Esophagus (tissue), 2 donors: ENCODE results near the gene NFKBIA. TPM values are rescaled to one million over a fixed set of nuclear protein-coding genes. Genes with fewer than 3 reads are reported as not detected.
A peak's percentile ranks its signal among the peaks of the same experiment; 100 is the strongest.
"Not testable (repeated sequence)": the region's sequence is repeated elsewhere in the genome, so short reads cannot be mapped to it uniquely, and the experiment has no call there.

Source experiments
- H3K27ac ChIP-seq, 2 donors: one replicate each; pipeline ENCODE4 v1.5.1; 2013; ENCODE audit warnings: low read depth in 2 of 2, mild to moderate bottlenecking in 2 of 2, inconsistent platforms in 1 of 2, low read length in 1 of 2, moderate library complexity in 1 of 2
- H3K27me3 ChIP-seq, 2 donors: one replicate each; pipeline ENCODE4 v1.6.1; 2013; ENCODE audit warnings: low read length in 2 of 2, control low read depth in 1 of 2, mild to moderate bottlenecking in 1 of 2; ENCODE audit not compliant: insufficient read depth in 2 of 2, control insufficient read depth in 1 of 2
- H3K36me3 ChIP-seq, 2 donors: one replicate each; pipeline ENCODE4 v1.6.1; 2013; ENCODE audit warnings: low read length in 1 of 2; ENCODE audit not compliant: control insufficient read depth in 2 of 2, insufficient read depth in 2 of 2
- H3K4me1 ChIP-seq, 2 donors: one replicate each; pipeline ENCODE4 v1.6.1; 2013; ENCODE audit warnings: low read length in 1 of 2; ENCODE audit not compliant: control insufficient read depth in 2 of 2, insufficient read depth in 2 of 2
- H3K4me3 ChIP-seq, 2 donors: one replicate each; pipeline ENCODE4 v1.5.1; 2013; ENCODE audit warnings: low read length in 2 of 2, mild to moderate bottlenecking in 2 of 2, low read depth in 1 of 2, moderate library complexity in 1 of 2
- H3K9me3 ChIP-seq, 2 donors: one replicate each; pipeline ENCODE4 v1.6.1; 2013; ENCODE audit warnings: mild to moderate bottlenecking in 2 of 2, low read depth in 1 of 2, low read length in 1 of 2, moderate library complexity in 1 of 2; ENCODE audit not compliant: control insufficient read depth in 2 of 2, insufficient read depth in 1 of 2
- WGBS, 2 donors: extraction: QIAGEN DNeasy Blood & Tissue Kit; methylation state at CpG; one replicate each; pipeline ENCODE4 v1.1.7; 2013; 5-methylcytosine and 5-hydroxymethylcytosine counted together
- polyA plus RNA-seq, 2 donors: library from polyadenylated mRNA; stranded (reverse); fragments of 200-250 nt; gene quantifications; one replicate each; pipeline ENCODE4 v1.2.3, GENCODE V29; 2013
- donor health status: healthy with polysubstance abuse.
- donor health status: Bipolar disorder and iron deficiency.

NFKBIA gene, protein sequence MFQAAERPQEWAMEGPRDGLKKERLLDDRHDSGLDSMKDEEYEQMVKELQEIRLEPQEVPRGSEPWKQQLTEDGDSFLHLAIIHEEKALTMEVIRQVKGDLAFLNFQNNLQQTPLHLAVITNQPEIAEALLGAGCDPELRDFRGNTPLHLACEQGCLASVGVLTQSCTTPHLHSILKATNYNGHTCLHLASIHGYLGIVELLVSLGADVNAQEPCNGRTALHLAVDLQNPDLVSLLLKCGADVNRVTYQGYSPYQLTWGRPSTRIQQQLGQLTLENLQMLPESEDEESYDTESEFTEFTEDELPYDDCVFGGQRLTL
- polyA plus RNA-seq, result 100 to 1,000 TPM; 121 to 206 TPM

DNA sequence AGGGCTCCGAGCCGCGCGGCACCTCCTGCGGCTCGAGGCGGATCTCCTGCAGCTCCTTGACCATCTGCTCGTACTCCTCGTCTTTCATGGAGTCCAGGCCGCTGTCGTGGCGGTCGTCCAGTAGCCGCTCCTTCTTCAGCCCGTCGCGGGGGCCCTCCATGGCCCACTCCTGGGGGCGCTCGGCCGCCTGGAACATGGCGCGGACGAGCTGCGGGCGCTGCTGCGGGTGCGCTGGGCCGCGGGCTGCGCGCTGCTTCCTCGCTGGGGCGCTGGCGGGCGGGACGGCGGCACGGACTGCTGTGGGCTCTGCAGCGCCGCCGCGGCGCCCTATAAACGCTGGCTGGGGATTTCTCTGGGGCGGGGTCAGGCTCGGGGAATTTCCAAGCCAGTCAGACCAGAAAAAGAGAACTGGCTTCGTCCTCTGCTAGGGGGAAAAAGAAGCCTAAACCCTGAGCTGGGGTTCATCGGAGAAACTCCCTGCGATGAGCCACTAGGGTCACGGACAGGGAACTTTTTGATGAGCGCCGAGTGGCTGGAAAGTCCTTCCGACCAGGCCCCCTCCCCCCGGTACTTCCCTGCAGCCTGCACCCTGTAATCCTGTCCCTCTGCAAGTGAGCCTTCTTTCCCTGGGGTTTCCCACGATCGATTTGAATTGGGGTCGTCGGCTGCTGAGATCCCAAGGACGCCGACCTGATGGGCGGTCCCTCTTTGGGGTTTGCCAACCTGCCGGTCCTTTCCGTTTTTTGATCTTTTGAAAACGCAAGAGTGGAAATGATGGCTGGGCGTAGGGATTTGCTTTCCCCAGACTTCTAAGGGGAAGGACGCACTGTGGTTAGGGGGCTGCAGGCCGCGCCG lies at the start of gene NFKBIA:
TSS of gene NFKBIA (minus strand) at position 301 of the 855 bp plus-strand sequence. CDS start at position 196, 105 bp downstream.
- H3K27ac ChIP-seq, result peak within 1 kb of the TSS; percentile 98 to 100
- H3K4me1 ChIP-seq, result peaks cover 4 to 9% of the 10 kb centered on the region in 2 donors
- H3K4me3 ChIP-seq, result peak within 1 kb of the TSS; percentile 87 to 98
- 0% methylated on average over 64 to 69 of the region's 69 CpGs for WGBS, 2 donors
- H3K27me3 ChIP-seq, result no peaks in the 10 kb centered on the region
- H3K9me3 ChIP-seq, result no peaks in the 10 kb centered on the region
- peaks cover 10 to 28% of the 10 kb centered on the region in 2 donors for H3K36me3 ChIP-seq

DNA sequence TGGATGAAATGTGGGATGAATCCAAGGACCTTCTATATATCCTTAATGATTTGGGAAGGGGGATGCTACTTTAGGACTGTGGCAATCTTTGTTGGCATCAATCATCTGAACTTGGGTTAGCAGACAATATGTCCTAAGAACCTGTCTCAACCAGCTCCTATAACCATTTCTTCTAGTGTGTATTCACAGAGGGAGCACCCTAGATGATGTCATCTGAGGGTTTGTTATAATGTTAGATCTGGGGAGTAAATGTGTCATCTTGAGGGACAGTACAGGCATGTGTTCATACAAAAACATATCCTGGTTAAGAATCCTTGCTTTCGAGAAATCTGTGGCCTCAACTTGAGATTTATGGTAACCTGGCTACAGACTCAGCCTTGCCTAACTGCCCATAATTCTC lies 41.9 kb upstream of the NFKBIA start:
- no peaks in the 10 kb centered on the region for H3K4me1 ChIP-seq
- H3K27me3 ChIP-seq, result peaks cover 0 to 2% of the 10 kb centered on the region in 2 donors
- no peaks in the 10 kb centered on the region for H3K36me3 ChIP-seq
- H3K9me3 ChIP-seq, result peaks cover 0 to 2% of the 10 kb centered on the region in 2 donors
- WGBS, 2 donors, result 89 to 90% methylated on average over 1 of the region's 1 CpG
- no peak overlapping the region for H3K4me3 ChIP-seq
- no peak overlapping the region for H3K27ac ChIP-seq

- H3K27me3 ChIP-seq, result peaks cover 0 to 2% of the 10 kb centered on the region in 2 donors
- no peaks in the 10 kb centered on the region for H3K4me1 ChIP-seq
- H3K36me3 ChIP-seq, result no peaks in the 10 kb centered on the region
- H3K4me3 ChIP-seq, result no peak overlapping the region
- H3K9me3 ChIP-seq, result peaks cover 0 to 2% of the 10 kb centered on the region in 2 donors
- WGBS, 2 donors, result 61 to 76% methylated on average over 1 of the region's 1 CpG
- H3K27ac ChIP-seq, result no peak overlapping the region
Observed at GRCh38 chr14:35444104-35444503, 39.6 kb upstream of the NFKBIA start.

GRCh38 chr14:35441160-35441559 lies 36.6 kb upstream of the NFKBIA start:
- H3K27me3 ChIP-seq, result peaks cover 0 to 2% of the 10 kb centered on the region in 2 donors
- no peaks in the 10 kb centered on the region for H3K4me1 ChIP-seq
- no peak overlapping the region for H3K4me3 ChIP-seq
- no peaks in the 10 kb centered on the region for H3K36me3 ChIP-seq
- peaks cover 0 to 2% of the 10 kb centered on the region in 2 donors for H3K9me3 ChIP-seq
- WGBS, 2 donors, result 88 to 92% methylated on average over 4 of the region's 4 CpGs
- H3K27ac ChIP-seq, result no peak overlapping the region

GRCh38 chr14:35438910-35439713 lies 34.6 kb upstream of the NFKBIA start:
- Histone ChIP-seq H3K36me3 (no peaks in the 10 kb centered on the region), H3K27ac (no peak overlapping the region), H3K4me3 (no peak overlapping the region), H3K4me1 (no peaks in the 10 kb centered on the region), H3K9me3 (peaks cover 0 to under 1% of the 10 kb centered on the region in 2 donors), H3K27me3 (peaks cover 0 to 2% of the 10 kb centered on the region in 2 donors)
- 61 to 63% methylated on average over 8 of the region's 8 CpGs for WGBS, 2 donors

- not testable (repeated sequence) for H3K36me3 ChIP-seq, H3K27ac ChIP-seq, H3K4me1 ChIP-seq, H3K9me3 ChIP-seq, H3K4me3 ChIP-seq, H3K27me3 ChIP-seq
- WGBS, 2 donors, result 84 to 88% methylated on average over 9 of the region's 9 CpGs
Observed at GRCh38 chr14:35438492-35438891, 33.9 kb upstream of the NFKBIA start.

- no peaks in the 10 kb centered on the region for H3K27me3 ChIP-seq
- no peaks in the 10 kb centered on the region for H3K4me1 ChIP-seq
- H3K36me3 ChIP-seq, result no peaks in the 10 kb centered on the region
- H3K4me3 ChIP-seq, result no peak overlapping the region
- H3K9me3 ChIP-seq, result no peaks in the 10 kb centered on the region
- H3K27ac ChIP-seq, result no peak overlapping the region
Observed at GRCh38 chr14:35435177-35435576, 30.6 kb upstream of the NFKBIA start.

DNA sequence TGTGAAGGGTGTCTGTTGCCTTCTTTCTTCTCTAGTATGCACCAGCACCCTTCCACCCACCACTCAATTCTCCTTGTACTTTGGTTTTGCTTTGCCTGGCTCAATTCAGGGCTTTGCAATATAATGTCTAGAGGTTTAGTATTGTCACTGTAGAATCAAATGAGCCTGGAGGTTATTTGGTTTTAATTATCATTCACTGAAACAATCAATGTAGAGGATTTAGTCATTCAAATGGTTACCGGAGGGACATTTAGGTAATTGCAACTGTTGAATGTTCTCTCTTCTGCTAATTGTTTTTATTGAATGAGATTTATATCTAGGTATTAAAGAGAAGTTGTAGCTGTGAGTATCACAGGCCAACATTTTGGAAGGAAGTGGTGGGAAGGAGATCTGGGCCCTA lies 29.3 kb upstream of the NFKBIA start:
- Histone ChIP-seq H3K27ac (no peak overlapping the region), H3K27me3 (no peaks in the 10 kb centered on the region), H3K9me3 (no peaks in the 10 kb centered on the region), H3K4me1 (no peaks in the 10 kb centered on the region), H3K4me3 (no peak overlapping the region), H3K36me3 (no peaks in the 10 kb centered on the region)
- 93 to 95% methylated on average over 1 of the region's 1 CpG for WGBS, 2 donors

DNA sequence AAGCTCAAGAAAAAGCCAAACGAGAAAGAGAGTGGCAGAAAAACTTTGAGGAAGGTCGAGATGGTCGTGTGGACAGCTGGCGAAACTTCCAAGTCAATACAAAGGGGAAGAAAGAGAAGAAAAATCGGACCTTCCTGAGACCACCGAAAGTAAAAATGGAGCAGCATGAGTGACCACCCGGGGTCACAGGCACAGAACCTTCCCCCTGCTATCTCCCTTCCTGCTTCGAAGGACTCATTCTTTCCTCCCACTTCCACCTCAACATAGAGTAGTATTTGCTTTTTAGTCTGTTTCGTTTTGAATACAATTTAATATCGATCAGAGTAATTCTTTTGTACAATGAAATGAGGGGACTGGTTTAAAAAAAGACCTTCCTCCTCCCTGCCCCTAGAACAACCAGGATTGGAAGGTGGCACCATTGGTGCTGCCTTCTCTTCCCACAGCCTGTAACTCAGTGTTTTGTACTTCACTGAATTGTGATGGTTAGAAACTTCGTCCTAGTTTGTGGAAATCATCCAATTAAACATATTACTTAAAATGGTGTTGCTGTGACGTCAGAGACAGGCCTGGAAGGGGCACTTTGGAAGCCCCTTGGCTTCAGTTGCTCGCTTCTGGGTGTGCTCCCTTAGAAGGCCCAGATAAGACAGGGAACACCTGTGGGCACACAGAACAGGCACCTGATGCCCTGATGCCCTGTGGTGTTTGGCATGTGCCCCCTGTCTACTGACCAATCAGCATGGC lies 26.1 kb upstream of the NFKBIA start:
- Histone ChIP-seq H3K4me3 (no peak overlapping the region), H3K4me1 (no peaks in the 10 kb centered on the region), H3K27ac (no peak overlapping the region), H3K27me3 (no peaks in the 10 kb centered on the region), H3K9me3 (no peaks in the 10 kb centered on the region), H3K36me3 (no peaks in the 10 kb centered on the region)
- 73 to 81% methylated on average over 13 of the region's 13 CpGs for WGBS, 2 donors
